NCI-H82 treated with DMSO at 0.1 percent for 48 hours (cell line): Measurements from ENCODE around the gene AIMP2.
"Not testable (repeated sequence)": the region's sequence is repeated elsewhere in the genome, so short reads cannot be mapped to it uniquely, and the experiment has no call there.

Experiments
- DNase-seq: peaks from one replicate; lab custom pipeline; 2025; ENCODE audit not compliant: unreplicated experiment; lab: John Stamatoyannopoulos, UW

Gene AIMP2

DNA sequence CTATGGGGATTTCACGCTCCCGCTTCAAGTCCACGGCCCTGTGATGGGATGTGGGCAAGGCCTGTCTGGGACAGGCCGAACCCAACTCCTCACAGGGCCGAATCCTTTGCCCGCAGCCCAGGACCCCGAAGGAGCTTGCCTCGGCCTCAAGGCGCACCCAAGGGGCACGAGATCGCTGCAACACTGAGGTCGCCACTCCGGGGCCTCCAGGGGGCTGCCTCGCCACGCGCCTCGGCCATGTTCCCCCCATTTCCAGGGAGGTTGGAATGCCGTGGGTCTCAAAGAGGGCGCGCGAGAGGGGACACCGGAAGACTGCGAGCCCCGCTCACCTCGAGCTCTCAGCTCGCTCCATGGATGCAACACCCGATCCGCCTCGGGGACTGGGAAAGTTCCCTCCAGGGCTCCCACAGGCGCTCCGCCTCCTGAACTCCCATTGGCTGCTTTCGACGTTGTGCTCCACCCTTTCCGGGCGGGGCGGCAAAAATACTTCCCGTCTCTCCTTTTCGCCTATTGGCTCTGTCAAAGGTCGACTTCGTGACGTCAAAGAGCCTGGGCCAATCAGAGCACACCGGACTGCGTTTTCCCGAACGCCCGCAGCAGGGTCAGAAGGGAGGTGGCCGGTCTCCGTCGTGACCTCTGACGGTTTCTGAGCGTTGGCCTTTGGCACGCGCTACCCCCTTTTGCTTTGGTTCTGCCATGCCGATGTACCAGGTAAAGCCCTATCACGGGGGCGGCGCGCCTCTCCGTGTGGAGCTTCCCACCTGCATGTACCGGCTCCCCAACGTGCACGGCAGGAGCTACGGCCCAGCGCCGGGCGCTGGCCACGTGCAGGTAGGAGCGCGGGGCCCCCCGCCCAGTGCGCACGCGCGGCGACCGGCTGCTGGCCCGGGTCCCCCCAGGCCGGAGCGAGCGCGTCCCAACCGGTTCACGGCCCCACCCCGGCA is at the start of gene AIMP2, which contains the start of gene PMS2:
Gene AIMP2, plus strand, starts transcription at position 605 of the 944 bp plus-strand sequence. Its CDS starts 92 bp downstream, at position 697.
Gene PMS2, minus strand, starts transcription at position 382 of the 944 bp plus-strand sequence. Its CDS starts 30 bp downstream, at position 352.
- peak; percentile 99 for DNase-seq

DNA sequence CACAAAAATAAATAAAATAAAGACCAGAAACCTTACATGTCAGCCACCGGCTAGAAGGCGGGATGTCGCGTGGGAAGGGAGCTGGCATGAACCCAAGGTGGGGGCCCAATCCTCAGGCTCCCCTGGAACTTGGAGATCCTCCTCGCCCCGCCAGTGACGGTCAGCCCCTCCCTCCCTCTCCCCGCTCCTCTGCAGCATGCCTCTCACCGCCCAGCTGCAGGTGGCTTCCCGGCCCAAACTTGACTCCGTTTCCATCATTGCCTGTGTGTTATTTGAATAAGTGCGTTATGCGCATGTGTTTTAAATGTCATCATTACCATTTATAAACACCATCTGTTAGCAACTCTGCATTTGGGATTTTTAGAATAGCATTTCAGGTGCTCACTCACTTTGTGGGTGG is 45.9 kb upstream of the AIMP2 start:
- not testable (repeated sequence) for DNase-seq

DNA sequence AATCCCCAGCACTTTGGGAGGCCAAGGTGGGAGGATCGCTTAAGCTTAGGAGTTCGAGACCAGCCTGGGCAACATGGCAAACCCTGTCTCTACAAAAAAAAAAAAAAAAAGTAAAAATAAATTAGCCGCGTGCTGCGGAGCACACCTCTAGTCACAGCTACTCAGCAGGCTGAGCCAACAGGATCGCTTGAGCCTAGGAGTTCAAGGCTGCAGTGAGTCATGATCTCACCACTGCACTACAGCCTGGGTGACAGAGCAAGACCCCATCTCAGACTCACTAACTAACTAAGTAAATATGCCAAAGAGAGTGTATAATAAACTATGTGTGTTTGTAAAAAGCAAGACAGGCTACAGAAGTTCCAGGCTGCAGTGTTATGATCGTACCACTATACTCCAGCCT is 45.3 kb upstream of the AIMP2 start:
- DNase-seq: not testable (repeated sequence)

DNA sequence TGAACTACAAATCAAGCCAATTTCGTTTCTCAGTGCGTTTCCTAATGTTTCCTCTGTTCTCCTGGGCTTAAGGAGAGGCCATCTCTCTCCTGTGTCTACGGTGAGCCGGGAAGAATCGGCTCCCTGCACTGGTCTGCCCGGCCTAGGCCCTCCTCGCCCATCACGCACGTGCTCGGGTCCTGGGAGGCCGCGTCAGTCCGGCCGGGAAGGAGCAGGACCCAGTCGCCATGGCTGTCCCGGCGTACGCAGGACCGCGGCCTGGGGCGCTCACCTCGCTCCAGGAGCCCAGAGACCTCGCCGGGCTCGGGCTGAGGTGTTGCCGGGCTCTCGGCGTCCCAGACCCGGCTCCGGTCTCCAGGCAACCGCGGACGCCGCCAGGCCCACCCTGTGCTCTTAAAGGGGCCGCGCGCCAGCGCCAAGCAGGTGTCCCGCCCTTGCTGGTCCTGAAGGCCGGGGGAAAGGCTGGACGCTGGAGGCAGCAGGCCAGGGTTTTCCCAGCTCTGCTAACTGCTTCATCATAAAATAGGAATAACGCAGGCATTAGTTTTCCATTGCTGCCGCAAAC is 38.6 kb upstream of the AIMP2 start, which contains the start of gene RSPH10B:
Gene RSPH10B, minus strand, starts transcription at position 343 of the 565 bp plus-strand sequence. CDS start 3,573 bp downstream, outside the sequence.
- not testable (repeated sequence) for DNase-seq

DNA sequence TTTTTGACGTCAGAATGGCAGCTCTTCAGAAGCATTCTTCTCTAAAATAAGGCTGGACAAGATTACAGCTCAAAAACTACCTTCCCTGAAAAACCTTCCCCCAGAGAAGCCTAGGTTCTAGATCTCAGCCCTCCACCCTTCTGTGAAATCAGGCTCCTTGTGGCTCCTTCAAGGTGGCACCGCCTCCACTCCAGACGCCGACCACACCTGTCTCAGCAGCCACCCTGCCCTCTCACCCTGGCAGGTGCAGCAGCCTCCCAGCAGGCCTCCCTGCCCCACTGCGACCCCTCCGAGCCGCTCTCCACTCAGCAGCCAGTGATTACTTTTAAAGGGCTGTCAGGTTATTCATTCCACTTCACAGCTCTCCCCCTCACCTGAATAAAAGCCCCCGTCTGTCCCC is 35.5 kb upstream of the AIMP2 start:
- DNase-seq: not testable (repeated sequence)

DNA sequence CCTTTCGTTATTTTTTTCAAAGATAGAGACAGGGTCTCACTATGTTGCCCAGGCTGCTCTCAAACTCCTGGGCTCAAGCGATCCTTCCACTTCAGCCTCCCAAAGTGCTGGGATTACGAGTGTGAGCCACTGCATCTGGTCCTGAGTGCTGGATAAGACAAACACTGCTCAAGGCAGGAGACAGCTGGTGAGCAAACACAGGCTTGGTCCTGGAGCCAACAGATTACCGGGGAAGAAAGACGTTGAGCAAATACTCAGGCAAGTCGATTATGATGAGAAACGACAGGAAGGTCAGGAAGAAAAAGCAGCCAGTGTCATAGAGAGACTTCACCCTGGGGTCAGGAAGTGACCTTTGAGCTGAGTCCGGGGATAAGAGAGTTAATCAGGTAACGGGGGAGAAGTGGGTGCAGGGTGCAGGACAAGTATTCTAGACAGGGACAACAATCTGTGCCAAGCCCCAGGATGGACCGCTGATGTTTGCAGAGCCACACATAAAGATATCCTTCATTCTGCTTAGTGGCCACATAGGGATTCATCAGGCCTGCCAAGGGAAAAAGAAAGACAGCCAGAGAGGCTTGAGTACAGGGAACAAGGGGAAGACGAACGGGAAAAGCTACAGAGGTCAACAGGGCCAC is 29.3 kb upstream of the AIMP2 start:
- DNase-seq: not testable (repeated sequence)

DNA sequence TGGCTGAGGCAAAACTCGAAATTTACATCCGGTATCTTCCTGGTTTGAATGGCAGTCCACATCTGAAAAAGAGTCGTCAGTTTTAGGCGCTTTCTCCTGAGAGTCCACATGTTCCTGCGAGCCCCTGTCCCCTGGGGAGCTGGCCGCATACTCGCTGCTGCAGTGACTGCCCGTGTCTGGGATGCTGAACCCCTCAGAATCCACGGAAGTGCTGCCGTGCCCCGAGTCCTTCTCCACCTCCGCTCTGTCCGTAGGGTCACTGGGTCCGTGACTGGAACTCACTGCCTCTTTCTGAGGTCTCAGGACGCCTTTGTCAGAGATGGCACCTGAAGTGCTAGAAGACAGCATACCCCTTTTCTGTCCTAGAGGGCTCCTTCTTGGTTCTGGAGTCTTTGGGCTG is 22.0 kb upstream of the AIMP2 start:
- DNase-seq: not testable (repeated sequence)

DNA sequence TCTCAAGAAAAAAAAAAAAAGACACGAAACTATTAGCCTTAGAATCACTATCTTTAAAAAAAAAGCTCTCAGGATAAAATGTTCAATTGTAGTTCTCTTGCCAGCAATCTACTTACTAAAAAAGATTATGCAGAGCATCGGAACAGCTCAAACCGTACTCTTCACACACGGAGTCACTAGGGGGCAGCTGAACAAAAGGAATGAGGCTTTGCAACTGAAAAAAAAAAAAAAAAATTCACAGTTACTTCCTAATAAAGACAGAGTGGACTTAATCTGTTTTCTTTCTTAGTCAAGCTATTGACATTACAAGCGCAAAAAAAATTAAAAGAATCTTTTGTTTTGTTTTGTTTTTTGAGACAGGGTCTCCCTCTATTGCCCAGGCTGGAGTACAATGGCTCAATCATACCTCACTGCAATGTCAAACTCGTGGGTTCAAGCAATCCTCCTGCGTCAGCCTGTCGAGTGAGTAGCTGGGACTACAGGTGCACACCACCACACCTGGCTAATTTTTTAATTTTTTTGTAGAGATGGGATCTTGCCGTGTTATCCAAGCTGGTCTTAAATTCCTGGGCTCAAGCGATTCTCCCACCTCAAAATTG is 11.8 kb upstream of the AIMP2 start:
- DNase-seq: peak; percentile 20

DNA sequence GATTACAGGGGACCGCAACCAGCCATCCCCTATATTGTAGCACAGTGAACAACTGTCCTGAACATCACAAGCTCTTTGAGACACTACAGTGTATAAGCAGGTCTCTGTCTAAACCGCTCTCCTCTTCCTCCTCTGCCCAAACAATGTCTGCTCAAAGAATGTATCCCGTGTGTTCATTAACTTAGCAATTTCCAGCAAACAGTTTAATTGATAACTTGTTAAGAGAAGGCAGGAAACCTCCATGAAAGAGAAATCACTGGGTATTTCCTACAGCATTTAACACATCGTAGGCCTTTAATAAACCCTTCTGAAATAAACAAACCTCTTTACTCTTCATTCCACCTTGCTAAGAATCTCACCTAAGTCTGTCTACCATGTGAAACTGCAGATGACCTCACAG is 1.7 kb upstream of the AIMP2 start:
- no peak for DNase-seq

DNA sequence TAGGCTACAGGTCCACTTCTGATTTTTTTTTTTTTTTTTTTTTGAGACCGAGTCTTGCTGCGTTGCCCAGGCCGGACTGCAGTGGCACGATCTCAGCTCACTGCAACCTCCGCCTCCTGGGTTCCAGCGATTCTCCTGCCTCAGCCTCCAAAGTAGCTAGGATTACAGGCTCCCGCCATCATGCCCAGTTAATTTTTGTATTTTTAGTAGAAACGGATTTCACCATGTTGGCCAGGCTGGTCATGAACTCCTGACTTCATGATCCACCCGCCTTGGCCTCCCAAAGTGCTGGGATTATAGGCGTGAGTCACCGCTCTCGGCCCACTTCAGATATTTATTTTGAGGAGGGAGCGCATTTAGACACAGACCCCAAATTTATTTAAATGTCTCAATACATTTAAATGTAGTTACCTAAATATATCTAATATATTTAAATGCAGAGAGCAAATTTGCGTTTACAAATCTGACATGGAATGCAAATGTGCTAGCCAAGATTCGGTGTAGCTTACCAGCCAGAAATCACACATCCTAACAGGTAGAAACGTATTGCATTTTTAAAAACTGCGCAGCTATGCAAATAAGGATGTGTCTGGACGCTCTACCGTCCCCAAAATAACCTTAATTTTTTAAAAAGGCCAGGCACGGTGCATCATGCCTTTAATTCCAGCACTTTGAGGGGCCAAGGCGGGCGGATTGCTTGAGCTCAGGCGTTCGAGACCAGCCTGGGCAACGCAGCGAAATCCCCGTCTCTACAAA is 1.1 kb upstream of the AIMP2 start:
- DNase-seq: not testable (repeated sequence)

DNA sequence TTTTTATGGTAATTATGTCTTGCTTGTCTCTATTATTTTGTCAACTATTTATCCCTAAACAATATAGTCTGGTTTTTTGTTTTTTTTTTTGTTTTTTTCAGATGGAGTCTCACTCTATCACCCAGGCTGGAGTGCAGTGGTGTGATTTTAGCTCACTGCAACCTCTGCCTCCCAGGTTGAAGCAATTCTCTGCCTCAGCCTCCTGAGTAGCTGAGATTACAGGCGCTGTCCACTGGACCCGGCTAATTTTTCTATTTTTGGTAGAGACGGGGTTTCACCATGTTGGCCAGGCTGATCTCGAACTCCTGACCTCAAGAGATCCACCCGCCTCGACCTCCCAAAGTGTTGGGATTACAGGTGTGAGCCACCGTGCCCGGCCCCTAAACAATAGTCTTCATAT is 1.3 kb downstream of the AIMP2 start:
- not testable (repeated sequence) for DNase-seq

DNA sequence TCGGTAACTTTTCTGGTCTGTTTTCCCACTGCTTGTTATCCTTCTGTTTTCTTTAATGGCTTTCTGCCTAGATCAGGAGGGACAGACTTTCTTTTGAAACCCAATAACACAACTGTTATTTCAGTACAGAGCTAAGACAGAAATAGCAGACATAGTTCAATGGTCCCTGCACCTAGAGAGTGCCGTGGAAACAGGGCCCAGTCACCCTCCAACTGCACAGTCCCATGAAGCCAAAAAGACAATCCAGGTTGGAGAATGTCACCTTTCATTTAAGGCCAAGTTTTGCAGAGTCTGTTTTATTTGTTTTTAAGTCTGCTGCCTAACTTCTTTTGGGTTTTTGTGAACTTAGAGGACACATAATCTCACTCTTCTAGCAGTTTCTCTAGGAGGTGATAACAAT is 2.5 kb downstream of the AIMP2 start:
- DNase-seq: no peak

DNA sequence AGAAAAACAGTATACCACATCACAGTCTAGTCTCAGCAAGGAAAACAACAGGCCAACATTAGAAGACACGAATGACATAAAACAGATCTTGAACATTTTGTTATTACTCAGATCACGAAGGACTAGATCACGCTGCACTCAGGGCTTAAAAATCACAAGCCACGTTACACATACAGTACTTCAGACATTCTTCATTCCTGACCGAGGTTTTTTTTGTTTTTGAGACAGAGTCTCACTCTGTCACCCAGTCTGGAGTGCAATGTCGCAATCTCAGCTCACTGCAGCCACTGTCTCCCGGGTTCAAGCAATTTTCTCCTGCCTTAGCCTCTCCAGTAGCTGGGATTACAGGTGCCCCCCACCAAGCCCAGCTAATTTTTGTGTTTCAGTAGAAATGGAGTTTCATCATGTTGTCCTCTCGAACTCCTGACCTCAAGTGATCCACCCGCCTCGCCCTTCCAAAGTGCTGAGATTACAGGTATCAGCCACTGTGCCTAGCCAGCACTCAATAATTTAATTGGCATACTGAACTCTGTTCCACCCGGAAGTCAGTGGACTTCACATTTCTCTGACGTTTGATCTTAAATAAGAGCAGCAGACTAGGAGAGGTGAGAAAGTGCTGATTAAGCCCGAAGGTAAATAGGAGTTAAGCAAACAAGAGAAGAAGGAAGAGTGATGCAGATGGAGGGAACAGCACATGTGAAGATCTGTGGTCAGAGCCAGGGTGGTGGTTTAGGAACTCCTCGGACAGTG is 3.5 kb downstream of the AIMP2 start:
- DNase-seq: no peak

DNA sequence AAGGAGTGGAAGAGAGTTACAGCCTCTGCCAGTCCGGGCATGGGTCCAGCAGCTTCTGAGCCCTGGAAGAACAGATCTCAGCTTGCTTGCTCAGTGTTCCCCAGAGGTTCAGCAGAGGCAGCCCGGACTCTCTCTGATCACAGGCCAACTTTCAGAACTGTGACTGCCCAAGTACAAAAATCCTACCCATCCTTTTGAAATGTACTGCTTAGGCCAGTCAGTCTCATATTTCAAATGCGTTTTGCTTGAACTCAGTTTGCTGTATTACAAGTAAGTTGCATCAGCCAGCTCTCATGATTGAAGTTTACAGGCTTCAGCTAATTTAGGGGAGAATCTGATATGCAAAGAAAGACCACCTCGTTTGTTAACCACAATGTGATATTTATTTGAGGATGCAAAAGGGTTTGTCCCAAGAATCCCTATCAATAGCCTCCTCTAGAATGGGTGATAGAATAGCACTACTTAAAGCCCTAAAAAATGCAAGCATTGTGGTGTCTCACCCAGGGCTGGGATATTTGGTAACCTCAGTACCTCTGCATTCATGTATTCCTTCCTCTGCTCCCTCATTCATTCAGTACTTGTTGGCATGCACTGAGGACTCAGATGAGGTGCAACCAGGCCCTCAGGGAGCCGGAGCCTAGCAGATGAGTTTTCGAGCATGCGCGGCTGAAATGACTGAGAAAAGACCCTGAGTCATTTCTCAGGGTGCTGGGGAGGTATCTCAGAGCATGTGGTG is 7.0 kb downstream of the AIMP2 start:
- DNase-seq: no peak

DNA sequence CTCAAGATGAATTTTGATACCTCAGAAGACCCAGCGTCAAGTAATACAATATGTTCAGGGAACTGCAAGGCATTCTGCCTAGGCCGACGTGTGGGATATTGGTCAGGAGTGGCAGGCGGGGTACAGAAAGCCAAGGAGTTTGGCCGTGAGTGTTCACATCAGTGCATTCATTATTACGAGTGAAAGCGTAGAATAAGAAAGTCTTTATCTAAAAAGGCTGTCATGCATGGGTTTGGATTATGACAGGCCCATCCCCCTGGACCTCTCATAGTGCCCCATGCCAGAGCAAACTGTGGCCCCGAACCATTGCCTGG is 7.5 kb downstream of the AIMP2 start:
- no peak for DNase-seq

DNA sequence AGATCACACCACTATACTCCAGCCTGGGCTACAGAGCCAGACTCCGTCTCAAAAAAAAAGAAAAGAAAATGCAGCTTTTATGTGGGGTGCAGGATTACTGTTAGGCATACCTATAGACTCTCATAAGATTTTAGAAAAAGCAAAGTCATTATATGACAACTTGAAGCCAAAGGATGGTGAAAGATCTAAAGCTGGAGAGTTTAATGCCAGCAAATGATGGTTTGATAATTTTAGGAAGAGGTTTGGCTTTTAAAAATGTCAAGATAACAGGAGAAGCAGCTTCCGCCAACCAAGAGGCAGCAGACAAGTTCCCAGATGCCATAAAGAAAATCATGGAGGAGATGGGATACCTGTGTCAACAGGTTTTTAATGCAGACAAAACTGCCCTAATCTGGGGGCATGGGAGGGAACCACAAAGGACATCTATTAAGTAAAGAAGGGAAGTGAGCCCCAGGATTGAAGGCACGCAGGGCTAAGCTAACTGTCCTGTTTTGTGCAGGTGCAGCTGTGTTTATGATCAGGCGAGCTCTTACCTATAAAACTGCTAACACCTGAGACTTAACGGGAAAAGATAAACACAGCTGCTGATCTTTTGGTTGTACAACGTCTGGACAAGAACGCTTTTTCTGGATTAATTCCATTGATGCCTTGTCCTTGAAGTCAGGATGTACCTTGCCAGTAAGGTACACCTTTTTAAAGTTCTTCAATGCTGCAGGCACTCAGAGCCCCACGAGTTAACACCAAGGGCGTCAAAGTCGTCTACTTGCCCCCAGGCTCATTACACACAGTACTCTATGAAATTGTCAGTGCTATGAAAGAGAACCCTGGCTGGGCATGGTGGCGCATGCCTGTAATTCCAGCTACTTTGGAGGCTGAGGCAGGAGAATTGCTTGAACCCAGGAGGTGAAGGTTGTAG is 11.6 kb downstream of the AIMP2 start:
- DNase-seq: no peak

DNA sequence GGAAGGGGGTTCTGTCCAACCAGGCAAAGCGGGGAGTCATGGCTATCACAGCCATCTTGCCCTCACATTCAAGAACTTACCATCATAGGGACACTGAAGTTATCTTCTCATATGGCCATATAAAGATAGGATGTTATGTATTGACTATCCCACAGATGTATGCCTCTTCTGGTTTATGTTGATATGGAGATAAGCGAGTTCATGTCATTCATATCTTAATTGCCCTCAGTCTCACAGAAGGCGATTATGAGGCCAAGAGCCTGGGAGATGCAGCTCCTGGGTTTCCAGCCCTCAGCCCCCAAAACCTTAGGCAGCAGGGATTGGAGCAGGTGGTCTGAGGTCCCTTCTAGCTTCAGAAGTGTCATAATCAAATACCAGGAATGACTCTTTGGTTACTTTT is 13.6 kb downstream of the AIMP2 start:
- no peak for DNase-seq

DNA sequence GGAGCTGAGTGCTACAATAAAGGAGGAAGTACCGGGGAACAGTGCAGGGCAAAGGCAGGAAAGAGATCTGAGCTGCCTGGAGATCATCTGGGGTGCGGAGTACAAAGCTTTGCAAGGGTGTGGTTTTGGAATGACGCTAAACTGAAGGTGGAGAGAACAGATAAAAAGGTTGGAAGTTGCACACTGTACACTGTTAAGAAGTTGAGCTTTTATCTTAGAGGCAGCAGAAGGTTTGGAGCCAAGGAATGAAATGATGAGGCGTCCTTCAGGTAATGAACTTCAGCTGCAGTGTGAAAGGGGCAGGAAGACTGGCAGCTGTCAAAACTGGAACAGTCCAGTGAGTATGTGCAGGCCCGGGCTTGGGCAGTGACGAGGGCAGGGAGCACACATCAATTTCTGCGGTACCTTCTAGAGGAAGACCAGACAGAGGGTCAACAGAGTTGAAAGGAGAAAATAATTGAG is 14.9 kb downstream of the AIMP2 start:
- DNase-seq: no peak
